HG02943 (cell line): Measurements from ENCODE around the gene LDAF1.
"Not testable (repeated sequence)": the region's sequence is repeated elsewhere in the genome, so short reads cannot be mapped to it uniquely, and the experiment has no call there.

Experiments
- ATAC-seq: cut with Tn5 transposase; IDR thresholded peaks from one replicate; pipeline ENCODE4 v1.9.1; 2021; ENCODE audit warnings: mild to moderate bottlenecking, low read depth, moderate library complexity; ENCODE audit not compliant: unreplicated experiment

Gene LDAF1

GRCh38 chr16:21192991-21193390, 34.5 kb downstream of the LDAF1 start:
- no peak for ATAC-seq

GRCh38 chr16:21194771-21195301, 36.4 kb downstream of the LDAF1 start:
- no peak for ATAC-seq

- ATAC-seq, result not testable (repeated sequence)
Observed at GRCh38 chr16:21195330-21195729, 36.9 kb downstream of the LDAF1 start.

GRCh38 chr16:21197112-21197511, 38.6 kb downstream of the LDAF1 start:
- ATAC-seq, result no peak

GRCh38 chr16:21197621-21198020, 39.1 kb downstream of the LDAF1 start:
- no peak for ATAC-seq

- ATAC-seq, result no peak
Observed at GRCh38 chr16:21199607-21200218, 41.2 kb downstream of the LDAF1 start.

GRCh38 chr16:21203155-21203797, 44.8 kb downstream of the LDAF1 start:
- no peak for ATAC-seq

GRCh38 chr16:21205303-21205702, 46.8 kb downstream of the LDAF1 start:
- no peak for ATAC-seq

GRCh38 chr16:21206550-21206949, 48.1 kb downstream of the LDAF1 start:
- no peak for ATAC-seq

- ATAC-seq, result no peak
Observed at GRCh38 chr16:21208446-21209230, 50.2 kb downstream of the LDAF1 start.

- no peak for ATAC-seq
Observed at GRCh38 chr16:21211486-21211885, 53.0 kb downstream of the LDAF1 start, which contains the start of gene ZP2. Gene ZP2, minus strand, starts transcription at chr16:21211574. Its CDS starts 27 bp downstream, at chr16:21211547.

- ATAC-seq, result no peak
Observed at GRCh38 chr16:21214086-21214485, 55.6 kb downstream of the LDAF1 start.

- no peak for ATAC-seq
Observed at GRCh38 chr16:21217121-21217520, 58.6 kb downstream of the LDAF1 start.

GRCh38 chr16:21218153-21218552, 59.7 kb downstream of the LDAF1 start:
- no peak for ATAC-seq

GRCh38 chr16:21219551-21219950, 61.1 kb downstream of the LDAF1 start:
- ATAC-seq, result no peak

- ATAC-seq, result no peak
Observed at GRCh38 chr16:21222495-21223337, 64.2 kb downstream of the LDAF1 start.

GRCh38 chr16:21223787-21224186, 65.3 kb downstream of the LDAF1 start:
- no peak for ATAC-seq

GRCh38 chr16:21224800-21225199, 66.3 kb downstream of the LDAF1 start:
- ATAC-seq, result no peak

GRCh38 chr16:21226749-21227148, 68.3 kb downstream of the LDAF1 start:
- no peak for ATAC-seq

- no peak for ATAC-seq
Observed at GRCh38 chr16:21227866-21228265, 69.4 kb downstream of the LDAF1 start.
